Tibial artery (tissue), 4 donors: ENCODE results near the gene SFMBT1.

ENCODE experiments used
- DNase-seq, 2 donors: peaks; one replicate each; pipeline ENCODE4 v3.0.0-alpha.2; 2019
- H3K27ac ChIP-seq, 2 donors: fragments of 200-600 bp; sonication (generic) in 1 of 2; 1 replicate in 1 of 2; 2 replicates in 1 of 2; pipeline ENCODE4 v1.5.1; 2018 to 2019; ENCODE audit warnings: mild to moderate bottlenecking in 1 of 2
- H3K27me3 ChIP-seq, 2 donors: fragments of 200-600 bp; sonication (generic) in 1 of 2; one replicate each; pipeline versions ENCODE4 v1.5.1 to v1.6.0; 2016 to 2019
- H3K36me3 ChIP-seq, 3 donors: fragments of 200-600 bp; sonication (generic) in 2 of 3; one replicate each; pipeline ENCODE4 v1.5.1; 2016 to 2019; ENCODE audit warnings: mild to moderate bottlenecking in 2 of 3
- H3K4me1 ChIP-seq, 4 donors: fragments of 200-600 bp; sonication (generic) in 2 of 4; 1 replicate in 3 of 4; 2 replicates in 1 of 4; pipeline ENCODE4 v1.5.1; 2016 to 2019
- H3K4me3 ChIP-seq, 2 donors: fragments of 200-600 bp; sonication (generic) in 1 of 2; 1 replicate in 1 of 2; 2 replicates in 1 of 2; pipeline ENCODE4 v1.5.1; 2018 to 2019; ENCODE audit warnings: mild to moderate bottlenecking in 2 of 2
- H3K9me3 ChIP-seq, 3 donors: fragments of 200-600 bp; sonication (generic) in 1 of 3; one replicate each; pipeline ENCODE4 v1.5.1; 2016 to 2019
- intact Hi-C: fragments of 100-400 bp; cut with DNase I; formaldehyde crosslinking; loops from one replicate; pipeline ENCODE4 v1.15.0; 2023; ENCODE audit warnings: low total_unique reads
- TF ChIP-seq, protein P1 (sequence below), 2 experiments: fragments of 200-600 bp in 1 of 2; fragments of 450-650 bp in 1 of 2; IDR thresholded peaks; one replicate each; pipeline ENCODE4 v1.5.1; 2017 to 2019; ENCODE audit warnings: antibody characterized with exemption in 2 of 2, mild to moderate bottlenecking in 1 of 2, moderate library complexity in 1 of 2

Gene SFMBT1

DNA sequence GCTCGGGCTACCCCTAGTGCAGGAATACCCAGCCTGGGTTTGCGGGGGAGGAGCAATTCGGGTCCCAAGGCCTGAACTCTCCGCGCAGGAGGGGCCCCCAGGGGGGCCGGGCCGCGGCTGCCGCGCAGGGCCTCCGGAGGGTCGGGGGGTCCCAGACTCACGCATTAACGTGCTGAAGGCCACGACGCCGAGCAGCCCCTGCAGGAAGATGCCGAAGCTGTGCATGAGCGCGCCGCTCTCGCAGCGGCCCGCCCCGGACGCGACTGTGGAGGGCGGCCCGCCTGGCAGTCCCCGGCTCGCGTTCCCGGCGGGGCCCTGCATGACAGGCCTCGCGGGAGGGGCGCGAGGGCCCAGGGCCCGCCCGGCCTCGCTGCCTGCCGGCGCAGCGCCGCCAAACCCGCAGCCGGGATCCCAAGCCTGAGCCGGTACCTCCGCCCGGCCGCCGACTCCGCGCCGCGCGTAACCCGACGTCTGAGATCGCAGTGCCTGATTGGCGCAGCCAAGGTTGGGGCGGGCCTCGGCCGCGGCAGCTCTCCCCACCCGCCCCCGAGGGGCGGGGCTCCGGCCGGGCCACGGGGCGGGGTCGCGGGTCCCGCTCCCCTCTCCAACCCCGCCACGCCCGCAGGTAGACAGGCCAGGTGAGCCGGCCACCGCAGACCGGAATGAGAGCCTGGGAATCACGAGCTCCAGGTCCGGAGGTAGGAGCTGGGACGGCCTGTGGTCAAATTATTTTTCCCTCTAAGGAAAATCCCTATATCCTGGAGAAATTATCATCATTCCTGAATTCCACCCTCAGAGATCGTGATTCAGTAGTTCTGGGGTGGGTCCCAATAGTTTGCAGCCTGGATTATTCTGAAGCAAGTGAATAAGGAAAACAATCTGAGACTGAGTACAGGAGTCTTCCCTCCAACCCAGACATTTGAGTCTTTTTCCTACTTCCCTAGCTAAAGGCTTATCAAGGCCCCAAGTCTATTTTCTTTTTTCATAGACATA, 148.4 kb downstream of the SFMBT1 start, which contains the start of gene STIMATE:
Gene STIMATE, minus strand, starts transcription at position 419 of the 993 bp plus-strand sequence. Its CDS starts 98 bp downstream, at position 321.
- no peaks in the 10 kb centered on the region for H3K27me3 ChIP-seq
- H3K4me3 ChIP-seq = peak within 1 kb of the TSS; percentile 83 to 91
- no peaks in the 10 kb centered on the region for H3K9me3 ChIP-seq
- peak within 1 kb of the TSS; percentile 85 to 89 for H3K27ac ChIP-seq
- intact Hi-C loops = no loop called here
- peak; percentile 88 to 94 for DNase-seq
- TF ChIP-seq, protein P1, sequence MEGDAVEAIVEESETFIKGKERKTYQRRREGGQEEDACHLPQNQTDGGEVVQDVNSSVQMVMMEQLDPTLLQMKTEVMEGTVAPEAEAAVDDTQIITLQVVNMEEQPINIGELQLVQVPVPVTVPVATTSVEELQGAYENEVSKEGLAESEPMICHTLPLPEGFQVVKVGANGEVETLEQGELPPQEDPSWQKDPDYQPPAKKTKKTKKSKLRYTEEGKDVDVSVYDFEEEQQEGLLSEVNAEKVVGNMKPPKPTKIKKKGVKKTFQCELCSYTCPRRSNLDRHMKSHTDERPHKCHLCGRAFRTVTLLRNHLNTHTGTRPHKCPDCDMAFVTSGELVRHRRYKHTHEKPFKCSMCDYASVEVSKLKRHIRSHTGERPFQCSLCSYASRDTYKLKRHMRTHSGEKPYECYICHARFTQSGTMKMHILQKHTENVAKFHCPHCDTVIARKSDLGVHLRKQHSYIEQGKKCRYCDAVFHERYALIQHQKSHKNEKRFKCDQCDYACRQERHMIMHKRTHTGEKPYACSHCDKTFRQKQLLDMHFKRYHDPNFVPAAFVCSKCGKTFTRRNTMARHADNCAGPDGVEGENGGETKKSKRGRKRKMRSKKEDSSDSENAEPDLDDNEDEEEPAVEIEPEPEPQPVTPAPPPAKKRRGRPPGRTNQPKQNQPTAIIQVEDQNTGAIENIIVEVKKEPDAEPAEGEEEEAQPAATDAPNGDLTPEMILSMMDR (IDR thresholded peaks at IDR 0.05) = peak in 1 of 2 experiments; percentile 13
- H3K4me1 ChIP-seq = peaks cover 0 to 47% (median 42%) of the 10 kb centered on the region in 4 donors
- peaks cover 0 to 7% (median 0%) of the 10 kb centered on the region in 3 donors for H3K36me3 ChIP-seq

DNA sequence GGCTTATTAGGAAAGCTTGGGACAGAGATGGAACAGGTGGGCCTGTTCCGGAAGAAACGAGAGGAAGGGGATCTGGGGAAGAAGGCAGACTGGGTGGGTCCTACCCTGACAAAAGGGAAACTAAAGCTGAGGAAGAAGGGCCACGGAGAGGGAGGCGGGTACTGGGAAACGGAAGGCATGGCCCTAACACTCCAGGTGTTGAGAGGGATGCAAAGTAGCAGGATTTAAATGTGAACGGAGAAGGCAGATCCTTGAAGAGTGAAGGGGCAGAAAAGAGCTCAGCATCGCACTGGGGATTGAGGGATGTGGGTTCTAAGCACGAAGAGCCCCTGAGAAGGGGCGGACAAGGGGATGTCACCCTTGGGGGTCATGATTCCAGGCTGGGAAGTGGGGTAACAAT, 149.3 kb downstream of the SFMBT1 start:
- H3K36me3 ChIP-seq = peaks cover 0 to 5% (median 0%) of the 10 kb centered on the region in 3 donors
- no peaks in the 10 kb centered on the region for H3K27me3 ChIP-seq
- TF ChIP-seq, protein P1 (IDR thresholded peaks at IDR 0.05) = no peak
- H3K4me1 ChIP-seq = peaks cover 0 to 56% (median 51%) of the 10 kb centered on the region in 4 donors
- H3K27ac ChIP-seq = peak overlapping the region; percentile 85 to 89
- intact Hi-C loops = no loop called here
- H3K9me3 ChIP-seq = no peaks in the 10 kb centered on the region
- DNase-seq = no peak
- H3K4me3 ChIP-seq = peak overlapping the region; percentile 83 to 91

DNA sequence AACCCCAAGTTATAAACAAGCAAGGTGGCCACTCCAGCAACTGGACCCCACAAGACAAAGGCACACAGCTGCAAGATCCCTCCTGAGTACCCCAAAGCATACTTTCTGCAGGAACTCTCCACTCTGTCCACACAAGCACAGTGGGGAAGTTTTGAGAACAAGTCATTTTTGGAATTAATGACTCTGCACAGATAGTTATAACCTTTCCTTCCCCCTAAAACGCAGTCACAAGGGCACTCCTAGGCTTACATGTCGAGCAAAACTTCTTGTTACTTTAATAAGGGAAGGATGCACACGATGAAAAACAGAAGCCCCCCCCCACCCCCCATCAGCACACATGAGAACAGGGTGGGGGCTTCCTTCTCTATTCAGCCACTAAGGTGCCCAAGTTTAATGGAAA, 149.7 kb downstream of the SFMBT1 start:
- Histone ChIP-seq H3K9me3 (no peaks in the 10 kb centered on the region), H3K36me3 (peaks cover 0 to under 1% (median 0%) of the 10 kb centered on the region in 3 donors), H3K27me3 (no peaks in the 10 kb centered on the region), H3K27ac (peak overlapping the region; percentile 85 to 89), H3K4me3 (peak overlapping the region; percentile 83 to 91), H3K4me1 (peaks cover 0 to 60% (median 55%) of the 10 kb centered on the region in 4 donors)
- TF ChIP-seq, protein P1 (IDR thresholded peaks at IDR 0.05) = no peak
- no peak for DNase-seq
- intact Hi-C loops = no loop called here

DNA sequence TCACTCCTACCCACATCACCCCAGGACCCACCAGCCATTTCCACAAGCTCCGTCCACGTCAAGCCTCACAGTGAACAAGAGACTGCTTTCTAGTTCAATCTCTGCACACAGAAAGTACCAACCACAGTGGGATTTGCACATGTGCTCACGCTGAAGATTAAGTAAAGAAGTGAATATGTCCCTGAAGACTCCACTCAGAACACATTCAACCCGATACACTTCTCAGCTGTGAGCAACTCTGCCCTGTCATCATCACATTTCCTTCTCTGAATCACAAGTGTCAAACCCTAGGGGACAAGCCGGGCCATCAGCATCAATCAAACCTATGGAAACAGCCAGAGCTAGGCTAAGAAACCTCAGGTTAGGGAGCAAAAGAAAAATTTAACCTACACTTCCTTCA, 150.5 kb downstream of the SFMBT1 start:
- no peak for DNase-seq
- H3K27ac ChIP-seq = peak overlapping the region; percentile 85 to 89
- intact Hi-C loops = no loop called here
- peaks cover 0 to 67% (median 62%) of the 10 kb centered on the region in 4 donors for H3K4me1 ChIP-seq
- peak overlapping the region; percentile 83 to 91 for H3K4me3 ChIP-seq
- no peaks in the 10 kb centered on the region for H3K27me3 ChIP-seq
- H3K9me3 ChIP-seq = no peaks in the 10 kb centered on the region
- TF ChIP-seq, protein P1 (IDR thresholded peaks at IDR 0.05) = no peak
- no peaks in the 10 kb centered on the region for H3K36me3 ChIP-seq

DNA sequence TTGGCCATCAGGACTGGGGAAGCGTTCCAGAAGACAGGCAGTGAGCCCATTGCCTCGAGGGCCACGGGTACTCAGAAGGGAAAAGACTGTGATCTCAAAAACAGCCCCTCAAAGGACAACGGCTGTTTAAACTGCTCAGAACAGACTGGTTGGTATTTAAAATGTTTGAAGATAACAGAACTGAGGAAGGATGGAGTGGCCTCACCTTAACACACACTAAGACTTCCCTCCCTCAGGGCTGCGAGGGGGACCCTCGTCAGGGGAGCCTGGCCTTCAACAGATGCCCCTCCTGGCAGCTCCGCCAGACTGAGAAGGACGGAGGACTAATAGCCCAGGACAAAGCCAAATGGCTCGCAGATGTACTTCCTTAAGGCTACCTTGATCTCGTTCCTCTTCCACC, 151.1 kb downstream of the SFMBT1 start:
- Histone ChIP-seq H3K27ac (peak overlapping the region; percentile 85 to 89), H3K4me1 (peaks cover 0 to 74% (median 68%) of the 10 kb centered on the region in 4 donors), H3K27me3 (no peaks in the 10 kb centered on the region), H3K9me3 (no peaks in the 10 kb centered on the region), H3K4me3 (peak overlapping the region in 1 of 2 donors; percentile 83), H3K36me3 (no peaks in the 10 kb centered on the region)
- TF ChIP-seq, protein P1 (IDR thresholded peaks at IDR 0.05) = no peak
- intact Hi-C loops = no loop called here
- DNase-seq = no peak
